CD4-positive, alpha-beta T cell (primary cell): ENCODE data around the gene TMEM187. TPM values are rescaled to one million over a fixed set of nuclear protein-coding genes. Genes with fewer than 3 reads are reported as not detected.

Experiments
- ATAC-seq: fragments of 200-7000 bp; cut with Tn5 transposase; one replicate; pipeline ENCODE4 v1.10.0; 2022; ENCODE audit warnings: mild to moderate bottlenecking; ENCODE audit not compliant: poor library complexity
- CTCF ChIA-PET: fragments of 350-600 bp; sonication (Branson Sonifier 250); formaldehyde crosslinking; loops from one replicate; lab custom pipeline; 2021; ENCODE audit warnings: antibody characterized with exemption, inconsistent platforms; lab: Charles Lee
- POLR2A ChIA-PET: fragments of 350-600 bp; sonication (Branson Sonifier 250); formaldehyde crosslinking; loops from one replicate; lab custom pipeline; 2021; ENCODE audit warnings: antibody characterized with exemption, inconsistent platforms; lab: Charles Lee
- DNase-seq, 14 experiments: peaks; one replicate each; pipeline ENCODE4 v3.0.0-alpha.2; 2013 to 2020; ENCODE audit warnings: mixed read lengths in 2 of 14
- H3K27ac ChIP-seq, 2 donors: one replicate each; pipeline versions ENCODE4 v1.5.1 to v1.7.0; 2013; ENCODE audit warnings: low read length in 2 of 2, low read depth in 1 of 2, mild to moderate bottlenecking in 1 of 2
- H3K27me3 ChIP-seq, 2 experiments: 1 replicate in 1 of 2; 2 replicates in 1 of 2; pipeline versions ENCODE4 v1.6.1 to v1.7.0; 2013; ENCODE audit warnings: low read length in 2 of 2, control low read depth in 1 of 2, mild to moderate bottlenecking in 1 of 2, moderate library complexity in 1 of 2; ENCODE audit not compliant: insufficient read depth in 2 of 2, control insufficient read depth in 1 of 2
- H3K36me3 ChIP-seq: one replicate; pipeline ENCODE4 v1.6.1; 2013; ENCODE audit warnings: low read length, control low read depth; ENCODE audit not compliant: insufficient read depth
- H3K4me1 ChIP-seq: one replicate; pipeline ENCODE4 v1.6.1; 2013; ENCODE audit warnings: low read length, control low read depth; ENCODE audit not compliant: insufficient read depth
- H3K4me3 ChIP-seq: one replicate; pipeline ENCODE4 v1.5.1; 2013; ENCODE audit warnings: mild to moderate bottlenecking, low read length, moderate library complexity
- H3K9me3 ChIP-seq, 2 experiments: 1 replicate in 1 of 2; 2 replicates in 1 of 2; pipeline versions ENCODE4 v1.6.1 to v1.7.0; 2013; ENCODE audit warnings: low read length in 2 of 2, mild to moderate bottlenecking in 2 of 2, control low read depth in 1 of 2, moderate library complexity in 1 of 2; ENCODE audit not compliant: control insufficient read depth in 1 of 2, insufficient read depth in 1 of 2
- H3K27ac Mint-ChIP-seq: one replicate; pipeline ENCODE4 v1.8.0; 2020; ENCODE audit warnings: mixed read lengths
- H3K27me3 Mint-ChIP-seq: one replicate; pipeline ENCODE4 v1.8.0; 2021; ENCODE audit warnings: mixed read lengths
- H3K36me3 Mint-ChIP-seq: one replicate; pipeline ENCODE4 v1.8.0; 2021; ENCODE audit warnings: low read depth, mixed read lengths
- H3K4me1 Mint-ChIP-seq: one replicate; pipeline ENCODE4 v1.8.0; 2021; ENCODE audit warnings: low read depth, mixed read lengths
- H3K4me3 Mint-ChIP-seq: one replicate; pipeline ENCODE4 v1.8.0; 2020; ENCODE audit warnings: mild to moderate bottlenecking, mixed read lengths
- H3K9me3 Mint-ChIP-seq: one replicate; pipeline ENCODE4 v1.8.0; 2020; ENCODE audit warnings: mixed read lengths
- intact Hi-C, 2 experiments: fragments of 100-400 bp; cut with DNase I in 1 of 2; cut with micrococcal nuclease in 1 of 2; formaldehyde crosslinking; loops; one replicate each; pipeline versions ENCODE4 v1.15.1 to v1.9.0; 2023 to 2025; cut with DNase I, micrococcal nuclease
- total RNA-seq, 174 experiments: library from RNA in 2 of 174; stranded (reverse) in 2 of 174; gene quantifications; one replicate each; pipeline ENCODE4 v1.2.3 and lab custom pipeline; 2021 to 2026
- TF ChIP-seq, protein P1 (sequence below): fragments of 200-600 bp; IDR thresholded peaks from one replicate; pipeline ENCODE4 v1.8.0; 2022; ENCODE audit warnings: antibody characterized with exemption, mild to moderate bottlenecking

Gene TMEM187
- total RNA-seq, 2 experiments from 2014 or later = 1.4 to 2.0 TPM

DNA sequence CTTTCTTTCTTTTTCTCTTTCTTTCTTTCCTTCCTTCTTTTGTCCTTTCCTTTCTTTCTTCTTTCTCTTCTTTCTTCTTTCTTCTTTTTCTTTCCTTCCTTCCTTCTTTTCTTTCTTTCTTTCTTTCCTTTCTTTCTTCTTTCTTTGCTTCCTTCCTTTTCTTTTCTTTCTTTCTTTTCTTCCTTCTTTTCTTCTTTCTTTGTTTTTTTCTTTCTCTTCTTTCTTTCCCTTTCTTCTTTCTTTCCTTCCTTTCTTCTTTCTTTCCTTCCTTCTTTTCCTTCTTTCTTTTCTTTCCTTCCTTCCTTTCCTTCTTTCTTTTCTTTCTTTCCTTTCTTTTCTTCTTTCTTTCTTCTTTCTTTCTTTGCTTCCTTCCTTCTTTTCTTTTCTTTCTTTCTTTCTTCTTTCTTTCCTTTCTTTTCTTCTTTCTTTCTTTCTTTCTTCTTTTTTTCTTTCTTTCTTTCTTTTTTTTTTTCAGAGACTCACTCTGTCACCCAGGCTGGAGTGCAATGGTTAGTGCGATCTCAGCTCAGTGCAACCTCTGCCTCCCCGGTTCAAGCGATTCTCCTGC, 18.5 kb downstream of the TMEM187 start:
- Histone ChIP-seq H3K9me3 (no peaks in the 10 kb centered on the region), H3K4me3 (no peak overlapping the region), H3K27ac (no peak overlapping the region), H3K36me3 (no peaks in the 10 kb centered on the region), H3K27me3 (no peaks in the 10 kb centered on the region), H3K4me1 (peaks cover 26% of the 10 kb centered on the region)
- TF ChIP-seq, protein P1, sequence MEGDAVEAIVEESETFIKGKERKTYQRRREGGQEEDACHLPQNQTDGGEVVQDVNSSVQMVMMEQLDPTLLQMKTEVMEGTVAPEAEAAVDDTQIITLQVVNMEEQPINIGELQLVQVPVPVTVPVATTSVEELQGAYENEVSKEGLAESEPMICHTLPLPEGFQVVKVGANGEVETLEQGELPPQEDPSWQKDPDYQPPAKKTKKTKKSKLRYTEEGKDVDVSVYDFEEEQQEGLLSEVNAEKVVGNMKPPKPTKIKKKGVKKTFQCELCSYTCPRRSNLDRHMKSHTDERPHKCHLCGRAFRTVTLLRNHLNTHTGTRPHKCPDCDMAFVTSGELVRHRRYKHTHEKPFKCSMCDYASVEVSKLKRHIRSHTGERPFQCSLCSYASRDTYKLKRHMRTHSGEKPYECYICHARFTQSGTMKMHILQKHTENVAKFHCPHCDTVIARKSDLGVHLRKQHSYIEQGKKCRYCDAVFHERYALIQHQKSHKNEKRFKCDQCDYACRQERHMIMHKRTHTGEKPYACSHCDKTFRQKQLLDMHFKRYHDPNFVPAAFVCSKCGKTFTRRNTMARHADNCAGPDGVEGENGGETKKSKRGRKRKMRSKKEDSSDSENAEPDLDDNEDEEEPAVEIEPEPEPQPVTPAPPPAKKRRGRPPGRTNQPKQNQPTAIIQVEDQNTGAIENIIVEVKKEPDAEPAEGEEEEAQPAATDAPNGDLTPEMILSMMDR = peak; percentile 33
- no peaks in the 10 kb centered on the region for H3K36me3 Mint-ChIP-seq
- H3K4me1 Mint-ChIP-seq = peaks cover 11% of the 10 kb centered on the region
- ChIA-PET POLR2A (no interaction called here), CTCF (no interaction called here)
- ATAC-seq (no peak), DNase-seq (no peak)
- H3K27ac Mint-ChIP-seq = peak overlapping the region; percentile 14
- no peak overlapping the region for H3K4me3 Mint-ChIP-seq
- intact Hi-C loops = no loop called here
- H3K9me3 Mint-ChIP-seq = no peaks in the 10 kb centered on the region
- H3K27me3 Mint-ChIP-seq = no peaks in the 10 kb centered on the region

DNA sequence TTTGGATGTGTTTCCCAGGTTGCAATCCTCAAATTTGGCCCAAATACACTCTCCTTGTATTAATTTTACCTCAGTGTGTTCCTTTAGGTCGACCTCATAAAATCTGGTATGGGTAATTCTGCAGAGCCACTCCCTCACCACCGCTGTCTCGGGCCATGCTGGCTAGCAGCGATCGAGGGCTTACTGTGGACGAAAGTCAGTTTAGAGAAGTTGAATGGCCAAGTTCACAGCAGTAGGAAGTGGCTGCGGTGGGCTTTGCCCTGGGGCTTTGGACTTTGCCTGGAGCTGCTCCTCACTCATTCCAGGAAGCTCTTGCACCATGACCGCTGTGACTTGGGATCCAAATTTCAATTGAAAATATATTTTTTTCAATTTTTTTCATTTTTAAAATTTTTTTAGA, 19.6 kb downstream of the TMEM187 start:
- Histone ChIP-seq H3K27ac (no peak overlapping the region), H3K4me3 (no peak overlapping the region), H3K27me3 (no peaks in the 10 kb centered on the region), H3K9me3 (no peaks in the 10 kb centered on the region), H3K36me3 (no peaks in the 10 kb centered on the region), H3K4me1 (peaks cover 15% of the 10 kb centered on the region)
- H3K27ac Mint-ChIP-seq = no peak overlapping the region
- intact Hi-C loops = no loop called here
- H3K9me3 Mint-ChIP-seq = no peaks in the 10 kb centered on the region
- DNase-seq (no peak), ATAC-seq (no peak)
- TF ChIP-seq, protein P1 = no peak
- H3K4me3 Mint-ChIP-seq = no peak overlapping the region
- no peaks in the 10 kb centered on the region for H3K36me3 Mint-ChIP-seq
- H3K4me1 Mint-ChIP-seq = peaks cover 11% of the 10 kb centered on the region
- H3K27me3 Mint-ChIP-seq = no peaks in the 10 kb centered on the region
- ChIA-PET CTCF (no interaction called here), POLR2A (interaction anchor here (1.0 kb wide), 1 partner anchor 21 kb away, joined by 3 read pairs; the partner anchor contains the start of gene HCFC1)

DNA sequence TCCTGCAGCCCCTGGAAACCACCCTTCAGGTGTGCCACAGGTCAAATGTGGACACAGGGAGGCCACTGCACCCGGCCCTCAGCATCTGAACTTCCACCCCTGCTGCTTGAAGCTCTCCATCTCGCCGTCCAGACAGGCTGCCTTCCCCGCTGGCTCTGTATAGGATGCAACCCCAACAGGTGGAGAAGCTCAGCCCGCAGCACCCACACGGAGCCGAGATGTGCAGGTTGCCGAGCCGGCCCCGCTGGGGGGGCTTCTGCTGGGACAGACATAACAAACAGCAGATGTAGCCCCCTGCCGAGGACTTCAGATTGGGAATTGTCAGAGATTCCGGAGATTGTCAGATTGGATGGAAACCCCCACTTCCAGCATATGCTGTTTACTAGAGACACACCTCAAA, 20.5 kb downstream of the TMEM187 start:
- no peak overlapping the region for H3K27ac Mint-ChIP-seq
- Histone ChIP-seq H3K9me3 (no peaks in the 10 kb centered on the region), H3K36me3 (no peaks in the 10 kb centered on the region), H3K4me1 (peaks cover 13% of the 10 kb centered on the region), H3K27me3 (no peaks in the 10 kb centered on the region), H3K4me3 (no peak overlapping the region), H3K27ac (no peak overlapping the region)
- intact Hi-C loops = no loop called here
- ATAC-seq (no peak), DNase-seq (no peak)
- CTCF ChIA-PET = no interaction called here
- POLR2A ChIA-PET = no interaction called here
- no peaks in the 10 kb centered on the region for H3K9me3 Mint-ChIP-seq
- H3K4me1 Mint-ChIP-seq = peaks cover 11% of the 10 kb centered on the region
- no peak overlapping the region for H3K4me3 Mint-ChIP-seq
- H3K36me3 Mint-ChIP-seq = no peaks in the 10 kb centered on the region
- H3K27me3 Mint-ChIP-seq = no peaks in the 10 kb centered on the region
- TF ChIP-seq, protein P1 = no peak
